Liver (tissue), 3 donors: ENCODE data around the gene LHPP.

Experiments used
- RAD21 ChIP-seq, 2 donors: IDR thresholded peaks; 2 replicates each; pipeline ENCODE4 v1.6.1; 2016; ENCODE audit warnings: antibody characterized with exemption in 2 of 2, mild to moderate bottlenecking in 2 of 2
- YY1 ChIP-seq: IDR thresholded peaks from 2 replicates; pipeline ENCODE4 v1.6.1; 2016; ENCODE audit warnings: antibody characterized with exemption, mild to moderate bottlenecking
- TF ChIP-seq, protein P1 (sequence below): fragments of 150-350 bp; IDR thresholded peaks from 2 replicates; pipeline ENCODE4 v1.5.1; 2017; ENCODE audit warnings: improper control_type of control experiment, low read depth, low read length; ENCODE audit not compliant: missing input control
- donor health status: healthy.
- donor health status: healthy.

DNA sequence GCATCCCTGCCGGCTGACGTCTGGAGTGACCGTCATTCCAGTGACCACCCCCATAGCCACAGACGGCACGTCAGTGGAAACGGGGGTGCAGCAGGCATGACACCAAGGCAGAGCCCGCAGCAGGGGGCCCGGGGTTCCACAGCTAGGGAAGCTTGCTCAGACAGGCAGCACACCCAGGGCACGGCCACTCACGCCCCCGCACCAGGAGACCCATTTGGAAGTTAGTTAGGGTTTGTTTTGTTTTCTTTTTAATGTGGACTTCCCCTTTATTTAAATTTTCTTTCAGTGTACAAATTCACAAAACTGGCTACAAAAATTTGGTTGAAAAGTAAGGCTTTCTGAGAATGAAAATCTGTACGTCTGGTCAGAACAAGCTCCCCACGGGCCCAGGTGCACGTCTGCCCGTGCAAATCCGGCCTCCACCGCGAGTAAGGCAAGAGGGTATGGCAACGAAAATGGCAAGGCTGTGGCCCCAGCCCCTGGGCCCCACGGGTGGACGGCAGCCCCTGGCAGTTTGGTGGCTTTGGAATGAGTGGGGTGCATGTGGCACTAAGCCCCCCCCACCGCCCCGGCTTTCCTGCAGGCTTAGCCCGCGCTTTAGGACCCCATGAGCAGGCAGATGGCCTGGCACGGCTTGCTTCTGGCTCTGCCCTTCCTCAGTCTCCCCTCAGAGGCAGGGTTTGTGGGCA lies 158.3 kb downstream of the LHPP start:
- TF ChIP-seq YY1 (no peak), RAD21 (IDR thresholded peaks at IDR 0.05) (no peak)
- TF ChIP-seq, protein P1, sequence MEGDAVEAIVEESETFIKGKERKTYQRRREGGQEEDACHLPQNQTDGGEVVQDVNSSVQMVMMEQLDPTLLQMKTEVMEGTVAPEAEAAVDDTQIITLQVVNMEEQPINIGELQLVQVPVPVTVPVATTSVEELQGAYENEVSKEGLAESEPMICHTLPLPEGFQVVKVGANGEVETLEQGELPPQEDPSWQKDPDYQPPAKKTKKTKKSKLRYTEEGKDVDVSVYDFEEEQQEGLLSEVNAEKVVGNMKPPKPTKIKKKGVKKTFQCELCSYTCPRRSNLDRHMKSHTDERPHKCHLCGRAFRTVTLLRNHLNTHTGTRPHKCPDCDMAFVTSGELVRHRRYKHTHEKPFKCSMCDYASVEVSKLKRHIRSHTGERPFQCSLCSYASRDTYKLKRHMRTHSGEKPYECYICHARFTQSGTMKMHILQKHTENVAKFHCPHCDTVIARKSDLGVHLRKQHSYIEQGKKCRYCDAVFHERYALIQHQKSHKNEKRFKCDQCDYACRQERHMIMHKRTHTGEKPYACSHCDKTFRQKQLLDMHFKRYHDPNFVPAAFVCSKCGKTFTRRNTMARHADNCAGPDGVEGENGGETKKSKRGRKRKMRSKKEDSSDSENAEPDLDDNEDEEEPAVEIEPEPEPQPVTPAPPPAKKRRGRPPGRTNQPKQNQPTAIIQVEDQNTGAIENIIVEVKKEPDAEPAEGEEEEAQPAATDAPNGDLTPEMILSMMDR = no peak
